ENCODE measurements around the gene NPTXR.

The NPTXR gene

GRCh38 chr22:38796262-38796957, 47.4 kb downstream of the NPTXR start:
- peak; percentile 8 for DNase-seq (ENCODE audit: low read depth)

- DNase-seq (ENCODE audit: low read depth), result no peak
These were observed 48.3 kb downstream of the NPTXR start for GRCh38 chr22:38795569-38795968.

- peak; percentile 98 for DNase-seq (ENCODE audit: low read depth)
These were observed 49.9 kb downstream of the NPTXR start, which contains the start of gene DNAL4 for GRCh38 chr22:38793721-38794466. Gene DNAL4 (minus strand): TSS chr22:38794143. CDS start chr22:38782731, 11,412 bp downstream.

GRCh38 chr22:38793317-38793716, 50.5 kb downstream of the NPTXR start:
- DNase-seq (ENCODE audit: low read depth), result no peak

- DNase-seq (ENCODE audit: low read depth), result peak; percentile 50
These were observed 51.0 kb downstream of the NPTXR start for GRCh38 chr22:38792833-38793232.

GRCh38 chr22:38789606-38790005, 54.2 kb downstream of the NPTXR start:
- no peak for DNase-seq (ENCODE audit: low read depth)

GRCh38 chr22:38788846-38789245, 55.0 kb downstream of the NPTXR start:
- DNase-seq (ENCODE audit: low read depth), result no peak

GRCh38 chr22:38788021-38788816, 55.6 kb downstream of the NPTXR start:
- DNase-seq (ENCODE audit: low read depth), result peak; percentile 91

- DNase-seq (ENCODE audit: low read depth), result no peak
These were observed 57.2 kb downstream of the NPTXR start for GRCh38 chr22:38786631-38787030.

- no peak for DNase-seq (ENCODE audit: low read depth)
These were observed 59.0 kb downstream of the NPTXR start for GRCh38 chr22:38784856-38785255.

GRCh38 chr22:38784035-38784434, 59.8 kb downstream of the NPTXR start:
- DNase-seq (ENCODE audit: low read depth), result no peak

- no peak for DNase-seq (ENCODE audit: low read depth)
These were observed 60.7 kb downstream of the NPTXR start for GRCh38 chr22:38783095-38783615.

GRCh38 chr22:38782402-38783094, 61.3 kb downstream of the NPTXR start:
- peak; percentile 16 for DNase-seq (ENCODE audit: low read depth)

GRCh38 chr22:38781033-38781432, 62.8 kb downstream of the NPTXR start:
- DNase-seq (ENCODE audit: low read depth), result no peak

GRCh38 chr22:38777087-38777671, 66.6 kb downstream of the NPTXR start:
- no peak for DNase-seq (ENCODE audit: low read depth)

GRCh38 chr22:38776086-38776485, 67.7 kb downstream of the NPTXR start:
- no peak for DNase-seq (ENCODE audit: low read depth)

GRCh38 chr22:38775656-38776055, 68.2 kb downstream of the NPTXR start:
- no peak for DNase-seq (ENCODE audit: low read depth)

GRCh38 chr22:38774496-38775166, 69.2 kb downstream of the NPTXR start:
- no peak for DNase-seq (ENCODE audit: low read depth)

GRCh38 chr22:38773363-38773946, 70.4 kb downstream of the NPTXR start:
- DNase-seq (ENCODE audit: low read depth), result no peak

GRCh38 chr22:38772623-38772873, 71.3 kb downstream of the NPTXR start:
- DNase-seq (ENCODE audit: low read depth), result no peak
